Adrenal gland (tissue), 5 donors: ENCODE data around the gene THEM5.

Experiments
- CTCF ChIP-seq, 6 experiments: fragments of 450-650 bp in 4 of 6; fragments of 200-600 bp in 2 of 6; sonication (generic) in 1 of 6; IDR thresholded peaks; 1 replicate in 5 of 6; 2 replicates in 1 of 6; pipeline versions ENCODE4 v1.5.1 to v1.8.0; 2016 to 2021; ENCODE audit warnings: antibody characterized with exemption in 6 of 6, mild to moderate bottlenecking in 2 of 6, moderate library complexity in 1 of 6
- POLR2A ChIP-seq, 2 donors: fragments of 450-650 bp; IDR thresholded peaks; one replicate each; pipeline ENCODE4 v1.6.1; 2017; ENCODE audit warnings: antibody characterized with exemption in 2 of 2, mild to moderate bottlenecking in 2 of 2, moderate library complexity in 1 of 2
- donor health status: DM: no; HTN: no; CAD: no.

- no peak for TF ChIP-seq POLR2A (IDR thresholded peaks at IDR 0.05)
- no peak for TF ChIP-seq CTCF (IDR thresholded peaks at IDR 0.05)
Observed at GRCh38 chr1:151814426-151814825, 39.1 kb downstream of the THEM5 start.
